ENCODE measurements around the gene FER. TPM values are rescaled to one million over a fixed set of nuclear protein-coding genes. Genes with fewer than 3 reads are reported as not detected.
"Not testable (repeated sequence)": the region's sequence is repeated elsewhere in the genome, so short reads cannot be mapped to it uniquely, and the experiment has no call there.

The FER gene
- total and polyA plus RNA-seq, 9 of the 15 experiments (the other 6 are each of a cell fraction or from before 2014, with no cell fraction given): 6.7 to 18.2 (median 8.9) TPM

DNA sequence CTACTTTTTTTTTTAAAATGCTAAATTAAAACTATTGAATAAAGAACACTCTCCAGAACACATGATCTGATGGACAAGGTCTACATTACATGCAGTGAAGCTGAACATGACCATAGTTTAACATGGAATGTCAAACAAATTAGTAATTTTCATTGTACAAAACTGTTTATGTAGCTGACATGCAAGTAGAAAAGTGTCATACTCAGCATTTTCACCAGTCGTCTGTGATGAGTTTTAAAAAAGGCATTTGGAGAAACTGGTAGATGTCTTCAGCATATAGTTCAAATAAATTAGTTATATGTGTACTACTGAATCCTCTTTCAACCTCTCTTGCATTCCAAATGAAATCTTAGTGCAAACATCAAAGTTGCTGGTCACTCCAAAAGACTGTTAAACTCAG is 301.9 kb downstream of the FER start:
- Histone ChIP-seq H3K4me2 (ENCODE audit: insufficient read depth, low read length) (no peak overlapping the region), H3K9ac (ENCODE audit: insufficient read depth in 1 of 2, low read depth in 2 of 2, low read length in 2 of 2) (no peak overlapping the region), H4K20me1 (replicated peaks; ENCODE audit: control insufficient read depth, insufficient read depth, low read length) (no peaks in the 10 kb centered on the region), H3K9me3 (replicated peaks; ENCODE audit: control insufficient read depth, insufficient read depth, low read depth, low read length) (no peaks in the 10 kb centered on the region), H3K36me3 (ENCODE audit: control insufficient read depth, insufficient read depth, low read length) (no peaks in the 10 kb centered on the region), H3K27me3 (ENCODE audit: control insufficient read depth in 2 of 2, insufficient read depth in 2 of 2, low read length in 2 of 2) (no peaks in the 10 kb centered on the region), H3K27ac (ENCODE audit: extremely low read depth, low read depth, low read length) (no peak overlapping the region), H3K79me2 (ENCODE audit: control insufficient read depth, insufficient read depth, low read length) (no peaks in the 10 kb centered on the region), H2AFZ (ENCODE audit: low read depth, low read length) (no peak overlapping the region), H3K4me3 (no peak overlapping the region), H3K9me1 (ENCODE audit: control insufficient read depth, insufficient read depth, low read length) (no peaks in the 10 kb centered on the region), H3K4me1 (replicated peaks in 1 of 2; ENCODE audit: control insufficient read depth in 2 of 2, insufficient read depth in 2 of 2, low read length in 2 of 2) (no peaks in the 10 kb centered on the region)
- in situ Hi-C loops (cut with MboI) (no loop called here), intact Hi-C loops (cut with micrococcal nuclease) (no loop called here)
- POLR2A ChIA-PET: no interaction called here
- 22% methylated on average over 1 of the region's 1 CpG for WGBS (ENCODE audit: insufficient coverage, low coverage, missing lambda C conversion rate)
- no TSS peak for BruUV-seq (replicated peaks)
- TF ChIP-seq KAT7 (CRISPR knock-in tag; IDR thresholded peaks at IDR 0.05; ENCODE audit: borderline replicate concordance) (no peak), ZNF57 (CRISPR knock-in tag; IDR thresholded peaks at IDR 0.05) (no peak), MCM7 (IDR thresholded peaks at IDR 0.05) (no peak), MAFG (tag; conservative IDR thresholded peaks at IDR 0.05) (peak; percentile 69), THRAP3 (IDR thresholded peaks at IDR 0.05; ENCODE audit: borderline replicate concordance) (no peak), ZNF316 (IDR thresholded peaks at IDR 0.05) (peak; percentile 81), CBFA2T3 (IDR thresholded peaks at IDR 0.05) (no peak), C11orf30 (IDR thresholded peaks at IDR 0.05; ENCODE audit: low read depth) (peak; percentile 54), ZBTB17 (CRISPR knock-in tag; IDR thresholded peaks at IDR 0.05) (no peak), MAFK (IDR thresholded peaks at IDR 0.05; ENCODE audit: low read length) (peak; percentile 82), MAFF (IDR thresholded peaks at IDR 0.05; ENCODE audit: low read length) (peak; percentile 72)
- CTCF ChIA-PET (ENCODE audit: low intra/inter-chr PET ratio): no interaction called here
- FAIRE-seq (peak; percentile 29), ATAC-seq (no peak), DNase-seq (ENCODE audit: extremely low read depth in 1 of 4, low spot score in 3 of 4) (no peak)

DNA sequence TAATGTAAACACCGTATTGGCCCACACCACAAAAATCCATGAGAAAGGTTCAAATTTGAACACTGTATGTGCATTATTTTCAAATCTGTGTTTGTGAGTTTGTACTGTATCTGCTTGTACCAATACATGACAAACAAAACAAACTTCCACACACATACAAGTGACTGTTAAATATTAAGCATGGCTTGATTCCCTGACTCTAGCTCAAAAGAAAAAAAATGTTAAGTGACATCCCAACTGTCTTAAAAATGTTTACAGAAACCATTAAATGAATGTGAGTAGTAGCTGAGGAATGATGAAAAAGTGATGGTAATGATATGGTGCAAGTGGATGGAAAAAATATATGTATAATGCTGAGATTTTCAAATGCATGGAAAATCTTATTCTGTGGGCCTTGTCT is 302.6 kb downstream of the FER start:
- ATAC-seq; H2AFZ ChIP-seq (ENCODE audit: low read depth, low read length); H3K27me3 ChIP-seq (ENCODE audit: control insufficient read depth in 2 of 2, insufficient read depth in 2 of 2, low read length in 2 of 2); CTCF ChIA-PET (ENCODE audit: low intra/inter-chr PET ratio); BruUV-seq (replicated peaks); H3K4me2 ChIP-seq (ENCODE audit: insufficient read depth, low read length); FAIRE-seq; H3K36me3 ChIP-seq (ENCODE audit: control insufficient read depth, insufficient read depth, low read length); H4K20me1 ChIP-seq (replicated peaks; ENCODE audit: control insufficient read depth, insufficient read depth, low read length); H3K9me3 ChIP-seq (replicated peaks; ENCODE audit: control insufficient read depth, insufficient read depth, low read depth, low read length); H3K4me3 ChIP-seq; in situ Hi-C loops (cut with MboI); intact Hi-C loops (cut with micrococcal nuclease); DNase-seq (ENCODE audit: extremely low read depth in 1 of 4, low spot score in 3 of 4); H3K4me1 ChIP-seq (replicated peaks in 1 of 2; ENCODE audit: control insufficient read depth in 2 of 2, insufficient read depth in 2 of 2, low read length in 2 of 2); H3K27ac ChIP-seq (ENCODE audit: extremely low read depth, low read depth, low read length); H3K9me1 ChIP-seq (ENCODE audit: control insufficient read depth, insufficient read depth, low read length); H3K79me2 ChIP-seq (ENCODE audit: control insufficient read depth, insufficient read depth, low read length); H3K9ac ChIP-seq (ENCODE audit: insufficient read depth in 1 of 2, low read depth in 2 of 2, low read length in 2 of 2): not testable (repeated sequence)
- WGBS (ENCODE audit: insufficient coverage, low coverage, missing lambda C conversion rate): 0% methylated on average over 1 of the region's 1 CpG
- POLR2A ChIA-PET: interaction anchor here (0.6 kb wide), 1 partner anchor 11 kb away, joined by 4 read pairs; no protein-coding TSS in a partner anchor

DNA sequence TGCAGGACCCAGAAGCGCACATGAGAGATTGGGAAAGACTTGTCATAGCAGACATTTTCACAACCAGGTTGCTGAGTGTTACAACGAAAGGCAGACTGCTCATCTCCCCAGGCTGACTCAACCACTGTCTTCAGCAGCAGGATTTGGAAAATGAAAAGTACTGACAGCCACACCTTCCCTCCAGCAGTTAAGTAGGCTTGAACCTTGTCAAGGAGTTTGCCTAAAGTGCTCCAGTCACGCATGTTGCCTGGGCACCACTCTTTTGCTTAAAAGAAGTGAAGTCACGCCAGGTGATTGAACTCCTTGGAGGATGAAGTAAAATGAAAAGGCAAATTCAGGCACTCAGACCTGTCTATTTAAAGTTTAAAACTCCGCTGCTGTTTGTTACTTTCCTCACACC is 304.5 kb downstream of the FER start:
- H3K36me3 ChIP-seq (ENCODE audit: control insufficient read depth, insufficient read depth, low read length); FAIRE-seq; H3K9me3 ChIP-seq (replicated peaks; ENCODE audit: control insufficient read depth, insufficient read depth, low read depth, low read length); H2AFZ ChIP-seq (ENCODE audit: low read depth, low read length); H3K4me1 ChIP-seq (replicated peaks in 1 of 2; ENCODE audit: control insufficient read depth in 2 of 2, insufficient read depth in 2 of 2, low read length in 2 of 2); POLR2A ChIA-PET; H3K9me1 ChIP-seq (ENCODE audit: control insufficient read depth, insufficient read depth, low read length); H3K27me3 ChIP-seq (ENCODE audit: control insufficient read depth in 2 of 2, insufficient read depth in 2 of 2, low read length in 2 of 2); CTCF ChIA-PET (ENCODE audit: low intra/inter-chr PET ratio); H3K79me2 ChIP-seq (ENCODE audit: control insufficient read depth, insufficient read depth, low read length); ATAC-seq; BruUV-seq (replicated peaks); H3K9ac ChIP-seq (ENCODE audit: insufficient read depth in 1 of 2, low read depth in 2 of 2, low read length in 2 of 2); DNase-seq (ENCODE audit: extremely low read depth in 1 of 4, low spot score in 3 of 4); in situ Hi-C loops (cut with MboI); H3K4me3 ChIP-seq; H3K27ac ChIP-seq (ENCODE audit: extremely low read depth, low read depth, low read length); H4K20me1 ChIP-seq (replicated peaks; ENCODE audit: control insufficient read depth, insufficient read depth, low read length); H3K4me2 ChIP-seq (ENCODE audit: insufficient read depth, low read length); intact Hi-C loops (cut with micrococcal nuclease): not testable (repeated sequence)
- WGBS (ENCODE audit: insufficient coverage, low coverage, missing lambda C conversion rate): 45% methylated on average over 5 of the region's 5 CpGs
